ENCODE measurements around the gene MRO. TPM values are rescaled to one million over a fixed set of nuclear protein-coding genes. Genes with fewer than 3 reads are reported as not detected.
"Not testable (repeated sequence)": the region's sequence is repeated elsewhere in the genome, so short reads cannot be mapped to it uniquely, and the experiment has no call there.

The MRO gene
- total RNA-seq, 2 donors from 2014 or later = 2.1 to 2.6 TPM

DNA sequence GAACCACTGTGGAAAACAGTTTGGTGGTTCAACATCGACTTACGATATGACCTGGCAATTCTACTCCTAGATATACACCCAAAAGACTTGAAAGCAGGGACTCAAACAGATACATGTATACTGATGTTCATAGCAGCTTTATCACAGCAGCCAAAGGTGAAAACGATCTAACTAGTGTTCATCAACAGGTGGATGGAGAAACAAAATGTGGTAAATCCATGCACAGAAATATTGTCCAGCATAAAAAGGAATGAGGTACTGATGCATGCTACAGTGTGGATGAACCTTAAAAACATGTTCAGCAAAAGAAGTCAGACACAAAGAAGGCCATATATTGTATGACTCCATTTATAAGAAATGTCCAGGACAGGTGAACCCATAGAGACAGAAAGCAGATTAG, 36.3 kb downstream of the MRO start:
- no peak for DNase-seq (ENCODE audit: low spot score)
- TF ChIP-seq, protein P1, sequence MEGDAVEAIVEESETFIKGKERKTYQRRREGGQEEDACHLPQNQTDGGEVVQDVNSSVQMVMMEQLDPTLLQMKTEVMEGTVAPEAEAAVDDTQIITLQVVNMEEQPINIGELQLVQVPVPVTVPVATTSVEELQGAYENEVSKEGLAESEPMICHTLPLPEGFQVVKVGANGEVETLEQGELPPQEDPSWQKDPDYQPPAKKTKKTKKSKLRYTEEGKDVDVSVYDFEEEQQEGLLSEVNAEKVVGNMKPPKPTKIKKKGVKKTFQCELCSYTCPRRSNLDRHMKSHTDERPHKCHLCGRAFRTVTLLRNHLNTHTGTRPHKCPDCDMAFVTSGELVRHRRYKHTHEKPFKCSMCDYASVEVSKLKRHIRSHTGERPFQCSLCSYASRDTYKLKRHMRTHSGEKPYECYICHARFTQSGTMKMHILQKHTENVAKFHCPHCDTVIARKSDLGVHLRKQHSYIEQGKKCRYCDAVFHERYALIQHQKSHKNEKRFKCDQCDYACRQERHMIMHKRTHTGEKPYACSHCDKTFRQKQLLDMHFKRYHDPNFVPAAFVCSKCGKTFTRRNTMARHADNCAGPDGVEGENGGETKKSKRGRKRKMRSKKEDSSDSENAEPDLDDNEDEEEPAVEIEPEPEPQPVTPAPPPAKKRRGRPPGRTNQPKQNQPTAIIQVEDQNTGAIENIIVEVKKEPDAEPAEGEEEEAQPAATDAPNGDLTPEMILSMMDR (IDR thresholded peaks at IDR 0.05) = no peak
- H3K9me3 ChIP-seq = no peaks in the 10 kb centered on the region

GRCh38 chr18:50779021-50779420, 40.8 kb downstream of the MRO start:
- not testable (repeated sequence) for H3K27ac ChIP-seq; H3K27me3 ChIP-seq; H3K36me3 ChIP-seq; DNase-seq (ENCODE audit: low spot score); H3K4me1 ChIP-seq; H3K4me3 ChIP-seq; H3K9me3 ChIP-seq

More for the DNA sequence above, 36.3 kb downstream of the MRO start:
- Histone ChIP-seq H3K27ac (no peak overlapping the region), H3K4me1 (no peaks in the 10 kb centered on the region), H3K27me3 (no peaks in the 10 kb centered on the region), H3K36me3 (no peaks in the 10 kb centered on the region), H3K4me3 (no peak overlapping the region)

GRCh38 chr18:50776383-50776782, 43.4 kb downstream of the MRO start:
- no peaks in the 10 kb centered on the region for H3K36me3 ChIP-seq

GRCh38 chr18:50775726-50776125, 44.1 kb downstream of the MRO start:
- no peaks in the 10 kb centered on the region for H3K36me3 ChIP-seq
- DNase-seq (ENCODE audit: low spot score) = no peak
- H3K27me3 ChIP-seq = no peaks in the 10 kb centered on the region
- H3K27ac ChIP-seq = no peak overlapping the region
- no peaks in the 10 kb centered on the region for H3K9me3 ChIP-seq
- no peak overlapping the region for H3K4me3 ChIP-seq
- H3K4me1 ChIP-seq = no peaks in the 10 kb centered on the region
- TF ChIP-seq, protein P1 (IDR thresholded peaks at IDR 0.05) = no peak

More at GRCh38 chr18:50776383-50776782, 43.4 kb downstream of the MRO start:
- Histone ChIP-seq H3K27me3 (no peaks in the 10 kb centered on the region), H3K9me3 (no peaks in the 10 kb centered on the region), H3K4me1 (no peaks in the 10 kb centered on the region), H3K4me3 (no peak overlapping the region), H3K27ac (no peak overlapping the region)
- DNase-seq (ENCODE audit: low spot score) = no peak
- TF ChIP-seq, protein P1 (IDR thresholded peaks at IDR 0.05) = no peak

GRCh38 chr18:50775207-50775606, 44.6 kb downstream of the MRO start:
- H3K4me1 ChIP-seq = no peaks in the 10 kb centered on the region
- DNase-seq (ENCODE audit: low spot score) = no peak
- H3K9me3 ChIP-seq = peaks cover 0 to 2% of the 10 kb centered on the region in 2 donors
- no peaks in the 10 kb centered on the region for H3K27me3 ChIP-seq
- TF ChIP-seq, protein P1 (IDR thresholded peaks at IDR 0.05) = no peak
- H3K36me3 ChIP-seq = no peaks in the 10 kb centered on the region
- H3K27ac ChIP-seq = no peak overlapping the region
- H3K4me3 ChIP-seq = no peak overlapping the region

DNA sequence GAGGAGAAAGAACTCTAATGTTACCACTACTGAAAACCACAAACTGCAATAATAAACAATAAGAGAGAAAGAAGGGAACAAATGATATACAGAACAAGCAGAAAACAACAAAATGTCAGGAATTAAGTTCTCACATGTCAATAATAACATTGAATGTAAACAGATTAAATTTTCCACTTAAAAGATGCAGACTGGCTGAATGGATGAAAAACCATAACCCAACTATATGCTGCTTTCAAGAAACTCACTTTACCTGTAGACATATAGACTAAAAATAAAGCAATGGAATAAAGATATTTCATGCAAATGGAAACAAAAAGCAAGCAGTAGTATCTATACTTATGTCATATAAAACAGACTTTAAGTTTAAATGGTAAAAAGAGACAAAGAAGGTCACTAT, 50.4 kb downstream of the MRO start:
- H3K4me1 ChIP-seq = no peaks in the 10 kb centered on the region
- H3K9me3 ChIP-seq = peaks cover 0 to 28% of the 10 kb centered on the region in 2 donors
- no peak overlapping the region for H3K4me3 ChIP-seq
- TF ChIP-seq, protein P1 (IDR thresholded peaks at IDR 0.05) = no peak
- no peaks in the 10 kb centered on the region for H3K36me3 ChIP-seq
- no peaks in the 10 kb centered on the region for H3K27me3 ChIP-seq
- H3K27ac ChIP-seq = no peak overlapping the region
- no peak for DNase-seq (ENCODE audit: low spot score)
